HG02870 (cell line): ENCODE data around the gene ATP8B4.

Source experiments
- ATAC-seq: cut with Tn5 transposase; IDR thresholded peaks from one replicate; pipeline ENCODE4 v1.9.1; 2021; ENCODE audit warnings: mild to moderate bottlenecking, moderate library complexity; ENCODE audit not compliant: unreplicated experiment

Gene ATP8B4

DNA sequence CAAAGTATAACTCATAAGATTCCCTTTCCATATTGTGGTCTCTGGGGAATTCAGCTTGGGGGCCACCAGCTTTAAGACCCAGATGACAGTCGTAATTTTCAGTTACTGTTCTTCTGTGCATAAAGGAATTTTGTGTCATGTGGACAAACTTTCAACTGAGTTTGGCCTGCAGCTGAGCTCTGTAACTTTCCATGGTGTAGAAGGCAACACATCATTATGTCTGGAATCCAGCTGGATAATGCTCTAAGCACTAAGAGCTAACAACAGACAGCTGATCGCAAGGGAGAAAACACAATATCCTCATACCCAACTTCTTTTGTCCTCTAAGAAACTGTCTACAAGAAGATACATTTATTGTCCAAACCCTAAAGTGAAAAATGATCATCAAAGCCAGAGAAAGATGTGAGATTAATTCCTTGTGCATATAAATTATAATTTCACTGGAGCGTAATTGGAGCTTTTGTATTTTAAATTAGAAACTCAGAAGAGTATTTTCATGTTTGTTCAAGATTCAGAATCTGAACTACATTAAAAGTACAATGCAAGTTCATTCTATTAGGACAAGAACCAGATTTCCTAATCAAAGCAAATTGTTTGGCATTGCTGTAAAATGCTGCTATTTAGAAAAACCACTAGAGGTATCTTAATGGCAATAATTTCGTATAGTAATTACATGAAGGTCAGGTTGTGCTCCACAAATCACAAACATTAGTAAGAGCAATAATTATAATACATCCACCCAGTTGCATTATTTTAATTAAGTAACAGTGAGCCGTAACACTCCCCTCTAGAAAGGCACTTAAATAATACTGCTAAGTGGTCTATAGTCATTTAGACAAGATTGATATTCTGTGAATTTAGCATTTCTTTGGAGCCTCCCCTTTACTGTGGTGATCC is 218.8 kb downstream of the ATP8B4 start:
- ATAC-seq = no peak

DNA sequence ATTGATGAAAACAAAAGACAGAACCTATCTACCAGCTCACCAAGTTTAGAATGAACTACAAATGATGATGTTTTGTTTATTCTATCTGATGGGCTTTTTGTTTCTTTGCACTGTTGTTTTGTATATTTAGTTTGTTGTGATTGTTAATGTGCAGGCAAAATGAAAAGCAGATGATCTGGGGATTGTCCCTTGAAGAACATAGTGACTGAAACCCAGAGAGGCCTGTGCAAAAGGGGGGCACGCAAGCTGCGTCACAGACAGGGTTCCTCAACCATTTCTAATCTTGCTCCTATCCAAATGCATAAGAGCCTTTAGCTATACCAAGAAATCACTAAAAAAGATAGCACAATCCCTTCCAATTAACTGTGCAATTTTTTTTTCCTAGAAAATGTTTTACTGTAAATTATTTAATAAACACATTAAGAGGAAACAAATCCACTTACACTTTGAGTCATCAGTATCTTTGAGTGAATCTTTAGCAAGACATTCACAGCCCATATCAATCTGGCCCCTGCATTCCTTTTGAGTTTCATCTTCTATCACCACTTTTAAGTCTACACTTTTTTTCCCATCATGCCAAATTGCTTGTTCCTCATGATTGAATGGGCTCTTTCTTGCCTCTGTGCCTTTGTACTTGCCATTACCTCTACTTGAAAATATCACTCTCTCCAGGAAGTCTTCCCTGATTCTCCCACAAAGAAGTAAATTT is 220.3 kb downstream of the ATP8B4 start:
- no peak for ATAC-seq

DNA sequence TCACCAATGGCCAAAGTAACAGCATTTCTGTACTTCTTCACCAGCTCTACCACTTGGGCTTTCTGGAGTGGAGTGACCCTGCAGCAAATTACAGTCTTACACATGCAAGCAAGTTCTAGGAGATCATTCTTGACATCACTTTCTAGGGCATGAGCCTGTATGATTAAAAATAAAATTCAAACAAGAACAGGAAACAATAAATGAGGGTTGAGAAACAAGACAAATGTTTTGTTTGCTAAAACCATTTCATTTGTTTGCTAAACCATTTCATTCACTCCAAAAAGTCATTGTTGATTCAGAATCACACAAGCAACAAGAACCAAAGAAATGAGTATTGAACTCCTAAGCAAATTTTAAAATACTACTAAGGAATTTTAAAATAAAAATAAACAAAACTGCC is 220.9 kb downstream of the ATP8B4 start:
- ATAC-seq = no peak

DNA sequence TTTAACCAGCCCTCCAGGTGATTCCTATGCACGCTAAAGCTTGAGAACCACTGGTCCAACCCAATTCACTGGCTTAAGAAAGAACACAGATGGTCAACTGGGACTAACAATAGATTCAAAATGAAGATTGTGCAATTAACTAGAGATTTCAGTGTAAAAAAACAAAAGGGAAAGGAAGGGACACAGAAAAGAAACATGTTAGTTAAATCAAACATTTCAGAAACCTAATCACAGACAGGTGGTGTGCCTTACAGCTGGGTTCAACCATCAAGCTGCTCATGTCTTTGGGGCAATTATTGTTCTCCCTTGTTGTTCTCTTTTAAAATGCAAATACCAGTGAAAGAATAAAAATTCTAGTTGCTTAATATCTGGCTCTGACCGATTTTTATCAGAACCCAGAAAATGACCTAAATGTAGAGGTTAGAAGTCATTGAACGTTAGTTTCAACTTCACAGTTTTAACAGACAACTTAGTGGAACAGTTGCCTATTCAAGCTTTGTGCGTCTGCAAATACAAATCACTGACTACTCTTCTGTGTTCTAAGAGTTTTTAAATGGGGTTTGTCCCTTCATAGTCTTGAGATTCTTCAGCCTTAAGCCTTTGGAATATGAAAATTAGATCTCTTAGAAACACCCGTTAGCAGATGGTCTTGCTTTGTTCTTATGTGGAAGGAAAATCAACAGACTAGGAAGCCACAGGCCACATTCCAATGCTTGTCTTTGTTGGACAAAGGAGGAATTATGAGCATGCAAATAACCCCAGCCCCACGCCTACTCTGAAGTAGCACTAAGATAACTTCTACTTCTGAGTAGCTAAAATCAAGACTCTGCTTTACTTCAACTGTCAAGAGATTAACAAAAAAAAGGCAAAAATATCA is 223.4 kb downstream of the ATP8B4 start:
- no peak for ATAC-seq

DNA sequence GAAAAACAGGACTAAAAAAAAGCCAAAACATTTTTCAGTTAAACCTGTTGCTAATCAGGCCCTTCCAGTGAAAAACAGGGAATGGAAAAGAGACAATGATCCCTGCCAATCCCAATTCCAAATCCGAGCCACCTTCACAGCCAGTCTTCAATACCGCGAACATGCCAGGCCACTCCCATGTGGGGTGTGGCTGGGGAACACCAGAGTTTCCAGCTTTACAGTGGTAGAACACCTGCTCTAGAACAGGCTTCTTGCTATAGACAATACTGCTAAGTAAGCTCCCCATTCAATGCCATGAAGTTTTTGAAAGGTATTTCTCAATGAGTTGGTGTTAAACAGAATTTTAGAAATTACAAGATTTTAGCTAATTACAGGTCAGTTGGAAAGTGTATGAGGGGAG is 228.3 kb downstream of the ATP8B4 start:
- no peak for ATAC-seq

DNA sequence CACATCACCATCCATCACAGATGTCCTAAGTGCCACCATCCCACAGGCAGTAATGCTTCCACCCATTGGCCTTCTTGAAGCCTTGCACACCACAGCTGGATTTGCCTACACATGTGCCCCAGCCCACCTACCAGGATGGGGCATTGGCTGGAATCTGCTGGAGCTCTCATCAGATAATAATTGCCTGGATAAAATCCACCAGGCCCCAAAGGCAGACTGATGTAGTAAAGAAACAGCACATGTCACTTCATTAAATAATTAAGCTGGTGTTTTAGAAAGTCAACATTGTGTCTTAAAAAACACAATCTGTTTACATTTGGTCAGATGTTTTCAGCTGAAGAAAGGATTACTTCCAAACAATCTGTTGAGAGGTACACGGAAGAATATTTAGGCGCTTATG is 229.5 kb downstream of the ATP8B4 start:
- ATAC-seq = no peak

DNA sequence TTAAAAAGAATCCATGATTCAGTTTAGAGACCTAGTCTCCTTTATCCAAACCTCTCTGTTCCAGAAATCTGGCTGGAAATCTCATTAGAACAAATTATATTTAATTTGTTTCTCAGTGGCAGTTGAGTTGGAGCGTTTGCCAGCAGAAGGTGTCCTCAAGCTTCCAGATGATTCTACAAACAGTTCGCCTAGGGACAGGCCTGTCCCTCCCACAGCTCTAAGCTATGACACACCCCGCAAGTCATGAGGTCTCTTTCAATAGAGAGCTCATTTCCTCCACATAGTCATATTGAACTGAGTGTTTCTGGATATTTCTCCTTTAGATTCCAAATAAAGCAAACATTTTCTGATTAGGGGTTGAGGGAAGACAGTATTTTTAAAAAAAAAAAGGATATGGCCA is 230.3 kb downstream of the ATP8B4 start:
- no peak for ATAC-seq

DNA sequence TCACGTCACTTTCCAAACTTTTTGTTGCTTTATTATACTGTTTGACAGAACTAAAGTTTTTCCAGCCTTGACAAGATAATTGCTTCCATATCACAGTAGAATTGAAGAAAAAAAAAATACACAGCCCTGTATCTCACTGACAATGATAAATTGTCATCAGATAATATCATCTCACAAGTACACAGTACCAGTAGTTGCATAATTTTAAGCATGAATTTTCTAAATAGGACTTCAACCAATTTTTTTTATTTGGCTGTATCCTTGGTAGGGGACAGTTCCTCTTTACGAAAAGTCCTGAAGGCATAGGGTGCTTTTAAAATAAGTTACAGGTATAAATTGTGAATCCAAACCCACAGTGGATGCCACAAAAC is 230.7 kb downstream of the ATP8B4 start:
- ATAC-seq = no peak

DNA sequence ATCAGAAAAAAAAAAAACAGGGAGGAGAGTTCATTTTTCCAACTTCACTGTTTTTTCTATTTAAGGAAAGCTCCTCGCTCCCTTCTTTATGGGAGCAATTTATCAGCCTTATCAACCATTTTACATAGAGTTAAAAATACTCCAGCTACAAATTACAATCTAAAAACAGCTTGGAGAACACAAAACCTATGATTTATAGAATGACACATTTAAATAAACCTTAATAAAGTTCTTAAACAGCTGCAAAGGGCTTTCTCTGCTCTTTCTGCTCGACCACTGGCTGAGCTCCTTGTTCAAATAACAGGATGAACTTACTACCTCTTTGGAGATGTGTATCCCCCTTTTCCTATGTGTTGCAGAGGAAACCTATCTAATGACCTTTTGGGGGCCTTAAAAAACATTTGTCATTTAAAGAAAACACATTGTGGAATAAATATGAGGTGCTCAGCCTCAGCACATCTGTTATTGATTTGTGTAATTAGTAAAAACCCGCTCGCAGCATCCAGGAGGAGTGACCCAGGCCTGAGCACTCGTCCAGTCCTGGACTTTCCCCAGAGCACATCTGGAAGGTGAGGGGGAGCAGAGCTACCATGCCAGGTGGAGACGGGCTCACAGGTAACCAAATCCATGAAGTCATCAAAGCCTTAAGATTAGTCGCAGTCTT is 231.2 kb downstream of the ATP8B4 start:
- no peak for ATAC-seq

DNA sequence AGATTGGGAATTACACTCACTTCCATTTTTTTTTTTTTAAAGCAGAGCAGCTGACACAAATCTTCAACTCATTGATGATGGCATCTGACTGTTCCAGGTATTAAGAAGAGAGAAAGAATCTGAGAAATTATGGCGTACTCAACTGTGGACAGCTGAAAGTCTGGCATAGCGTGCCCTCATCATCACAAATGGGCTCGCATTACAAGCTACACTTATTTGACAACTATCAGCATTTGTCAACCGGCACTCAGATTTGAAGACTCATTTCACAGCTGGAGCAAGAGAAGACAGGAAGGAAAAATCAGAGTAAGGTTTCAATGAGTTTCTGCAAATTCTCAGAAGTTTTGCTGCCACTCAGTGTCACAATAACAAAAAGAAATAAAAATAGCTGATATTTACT is 235.9 kb downstream of the ATP8B4 start:
- no peak for ATAC-seq

DNA sequence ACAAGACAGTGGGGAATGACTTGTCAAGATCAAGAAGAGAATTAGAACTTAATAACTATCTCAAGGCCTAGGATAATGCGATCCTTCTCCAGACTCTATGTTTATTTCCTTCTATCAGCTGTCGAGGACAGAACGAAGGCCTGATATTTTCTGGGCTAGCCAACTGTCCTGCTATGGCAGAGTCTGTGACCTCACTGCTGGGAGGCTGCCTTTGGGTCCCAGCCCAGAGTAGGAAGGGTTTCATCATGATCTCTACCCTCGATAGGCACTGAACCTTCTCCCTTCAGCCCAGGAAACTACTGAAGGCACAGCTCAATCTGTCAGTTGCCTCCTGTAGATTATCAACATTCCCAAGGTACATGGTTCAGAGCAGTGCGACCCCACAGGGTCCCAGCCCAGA is 237.2 kb downstream of the ATP8B4 start:
- ATAC-seq = no peak

DNA sequence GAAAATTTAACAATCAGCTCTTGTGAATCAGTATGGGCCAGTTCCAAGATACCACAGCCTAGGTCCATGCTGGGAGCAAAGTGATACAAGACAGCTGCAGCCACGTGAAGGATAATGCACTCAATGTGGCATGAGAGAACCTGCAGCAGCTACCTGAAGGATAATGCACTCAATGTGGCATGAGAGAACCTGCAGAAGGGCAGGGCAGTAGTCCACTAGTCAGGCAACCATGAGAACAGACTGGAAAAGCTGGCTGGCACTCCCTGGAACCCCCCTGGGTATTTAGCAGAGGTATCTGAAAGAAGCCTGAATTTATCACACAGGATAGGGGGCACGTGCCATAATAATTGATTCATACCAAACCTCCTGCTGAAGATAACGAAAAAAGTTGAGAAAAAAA is 237.6 kb downstream of the ATP8B4 start:
- ATAC-seq = no peak

DNA sequence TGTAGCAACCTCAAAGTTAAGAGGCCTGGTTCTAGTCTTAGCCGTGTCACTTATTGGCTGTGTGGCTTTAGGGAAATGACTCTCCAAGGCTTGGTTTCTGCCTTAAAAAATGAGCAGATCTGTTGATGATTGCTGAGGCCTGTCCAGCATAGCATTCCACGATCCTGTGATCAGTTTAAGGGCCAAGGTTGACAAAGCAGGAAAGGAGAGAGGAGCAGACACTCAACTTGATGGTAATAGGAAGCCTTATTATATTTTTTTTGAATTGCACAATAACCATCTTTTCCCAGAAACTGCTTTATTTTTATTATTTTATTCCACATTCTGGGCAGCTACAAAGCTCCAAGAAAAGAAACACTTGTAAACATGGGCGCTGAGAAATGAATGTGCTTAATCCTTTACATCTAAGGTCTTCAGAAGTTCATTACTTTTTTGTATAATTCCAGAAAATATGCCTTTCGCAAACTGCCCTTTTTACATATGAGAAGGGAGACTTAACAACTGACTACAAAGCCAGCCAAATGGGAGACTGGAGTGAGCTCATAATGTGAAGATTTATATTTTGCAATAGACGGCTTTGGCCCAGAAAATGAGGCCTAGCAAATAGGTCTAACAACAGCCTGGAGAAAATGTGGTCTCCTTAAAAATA is 241.0 kb downstream of the ATP8B4 start:
- no peak for ATAC-seq

DNA sequence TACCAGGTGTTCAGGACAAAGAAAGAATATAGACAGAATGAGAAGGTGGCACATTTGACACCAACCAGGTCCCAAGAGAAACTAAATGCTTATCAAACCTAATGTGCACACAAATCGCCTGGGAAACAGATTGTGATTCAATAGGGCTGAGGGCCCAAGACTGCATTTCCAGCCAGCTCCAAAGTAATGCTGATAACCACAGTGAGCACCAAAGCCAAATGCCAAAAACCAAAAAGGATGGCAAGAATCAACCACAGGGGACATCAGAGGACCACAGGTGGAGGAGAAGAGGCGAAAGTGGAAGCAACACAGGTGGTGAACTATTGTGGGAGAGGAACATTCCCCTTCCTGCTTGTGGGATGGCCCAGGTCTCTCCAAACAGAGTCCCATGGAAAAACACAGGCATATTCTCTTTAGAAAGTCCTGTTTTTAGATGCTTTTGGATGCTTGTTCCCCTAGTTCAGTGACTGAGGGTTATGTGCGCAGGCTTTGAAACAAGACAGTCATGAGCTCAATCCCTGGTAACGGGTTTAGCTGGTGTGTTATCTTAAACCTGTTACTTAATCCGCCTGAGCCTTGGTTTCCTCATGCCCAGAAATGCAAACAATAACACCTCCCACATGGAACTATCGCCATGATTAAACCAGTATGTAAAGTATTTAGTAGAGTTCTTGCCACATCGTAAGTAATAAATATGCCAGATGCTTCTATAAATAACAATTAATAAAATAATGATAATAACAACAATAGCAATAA is 241.7 kb downstream of the ATP8B4 start:
- no peak for ATAC-seq

DNA sequence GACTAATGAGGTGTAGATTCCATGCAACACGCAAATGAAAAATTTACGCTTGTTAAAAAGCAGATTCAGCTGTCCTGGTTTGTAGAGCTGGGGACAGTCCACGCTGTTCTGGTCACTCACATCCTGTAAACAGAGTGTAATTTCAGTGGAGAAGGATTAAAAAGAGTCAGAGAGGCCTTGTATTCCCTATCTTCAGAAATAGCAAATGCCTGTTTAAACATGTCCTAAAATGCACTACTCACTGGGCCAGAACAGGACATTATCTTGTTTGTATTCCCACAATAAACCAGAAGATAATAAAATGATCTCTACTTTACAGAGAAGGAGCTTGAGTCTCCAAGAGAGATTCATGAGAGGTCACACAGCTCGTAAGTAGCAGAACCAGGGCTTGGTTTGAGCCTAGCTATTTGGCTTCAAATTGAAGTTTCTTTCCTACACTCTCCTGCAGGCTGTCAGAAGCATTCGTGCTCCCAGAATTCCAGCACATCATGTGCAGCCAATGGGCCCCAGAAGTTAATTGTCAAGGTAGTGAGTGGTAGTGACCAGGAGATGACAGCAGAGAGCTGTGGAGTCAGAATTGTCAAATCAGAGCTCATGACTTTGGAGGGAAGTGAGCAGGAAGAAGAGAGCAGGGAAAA is 242.5 kb downstream of the ATP8B4 start:
- no peak for ATAC-seq

DNA sequence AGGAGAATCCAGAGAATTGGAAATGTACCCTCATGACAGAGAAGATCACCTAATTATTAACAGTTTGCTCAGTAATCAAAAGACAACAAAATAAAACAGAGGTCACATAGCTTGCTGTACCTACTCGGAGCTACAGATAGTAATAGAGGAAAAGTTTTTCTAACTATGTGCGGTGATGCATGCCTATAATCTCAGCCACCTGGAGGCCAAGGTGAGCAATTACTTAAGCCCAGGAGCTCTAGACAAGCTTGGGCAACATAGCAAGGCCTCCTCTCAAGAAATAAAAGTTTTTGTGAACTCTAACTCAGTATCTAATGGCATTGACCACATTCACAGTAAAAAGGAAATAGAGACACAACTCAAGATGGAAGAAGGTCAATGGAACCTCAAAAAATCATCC is 243.6 kb downstream of the ATP8B4 start:
- ATAC-seq = no peak

DNA sequence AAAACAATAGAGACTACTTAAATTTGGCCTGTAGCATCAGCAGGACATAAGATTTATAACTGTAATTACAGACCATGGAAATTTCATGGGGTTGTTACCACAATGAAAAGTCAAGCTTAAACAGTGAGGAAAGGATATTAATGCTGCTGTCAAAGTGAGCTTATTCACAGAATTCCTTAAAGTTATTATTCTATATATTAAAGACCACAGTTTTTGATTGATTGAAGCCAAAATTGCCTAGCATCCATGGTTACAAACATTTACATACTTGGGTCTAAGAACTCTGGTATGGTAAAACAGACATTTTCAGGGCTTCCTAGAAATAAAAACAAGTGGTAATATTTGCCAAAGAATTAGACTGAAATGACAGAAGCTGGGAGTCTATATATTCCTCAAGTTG is 248.6 kb downstream of the ATP8B4 start:
- ATAC-seq = no peak

DNA sequence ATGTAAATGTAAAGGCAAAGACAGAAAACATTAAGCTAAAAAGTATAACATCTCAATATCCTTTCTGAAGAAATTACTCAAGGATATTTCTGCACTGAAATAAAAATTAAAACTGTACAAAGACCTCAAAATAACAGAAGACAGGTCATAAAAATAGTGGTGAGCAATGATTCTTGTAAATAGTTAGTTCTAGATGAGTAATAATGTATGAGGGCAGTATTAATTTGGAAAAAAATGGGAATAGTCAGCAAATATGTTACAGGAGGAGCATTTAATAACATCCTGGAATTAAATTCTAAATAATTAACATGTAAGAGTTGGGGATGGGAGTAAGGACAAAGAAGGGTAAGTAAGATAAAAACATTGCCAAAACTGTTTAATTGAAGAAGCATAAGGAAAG is 250.7 kb downstream of the ATP8B4 start:
- no peak for ATAC-seq
